IPS-11a (cell line): Measurements from ENCODE around the gene ALDH3B1.

Source experiments
- H3K4me3 ChIP-seq: one replicate; pipeline ENCODE4 v1.5.1; 2013; ENCODE audit warnings: low read depth, low read length, control low read depth

The ALDH3B1 gene

DNA sequence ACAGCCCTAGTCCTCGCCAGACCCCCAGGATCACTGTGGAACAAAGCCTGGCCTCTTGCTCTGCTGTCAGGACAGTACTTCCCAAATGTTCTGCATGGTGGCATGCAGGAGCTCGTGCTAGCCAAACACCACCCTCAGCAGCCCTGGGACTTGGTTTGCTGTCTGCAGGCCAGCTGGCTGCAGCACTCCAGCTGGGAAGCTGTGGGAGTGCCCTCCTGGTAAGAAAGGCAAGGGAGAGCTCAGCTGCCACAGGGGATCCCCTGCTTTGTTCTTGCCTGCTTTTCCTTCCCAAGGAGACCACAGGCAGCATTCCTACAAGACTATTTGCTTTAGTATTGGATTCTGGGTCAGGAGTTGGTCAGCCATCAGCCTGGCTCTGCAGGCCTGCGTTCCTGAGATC lies 56.6 kb downstream of the ALDH3B1 start:
- no peak overlapping the region for H3K4me3 ChIP-seq

DNA sequence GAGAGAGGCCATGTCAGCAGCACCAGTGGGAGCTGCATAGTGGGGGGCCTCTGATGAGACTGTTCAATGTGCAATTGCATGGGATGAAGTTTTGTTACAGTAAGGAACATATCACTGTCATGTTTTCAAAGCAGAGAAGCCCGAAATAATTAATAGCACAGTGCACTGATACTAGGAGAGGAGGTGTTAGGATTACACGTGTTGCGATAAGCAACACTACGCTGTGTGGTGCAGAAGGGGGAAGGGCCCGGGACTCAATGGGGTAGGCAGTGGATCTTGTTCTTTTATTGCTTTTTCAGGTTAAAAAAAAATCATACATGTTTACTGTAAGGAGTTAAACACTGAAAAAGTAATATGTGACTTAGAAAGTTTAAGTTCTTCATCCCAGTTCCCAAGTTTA lies 57.9 kb downstream of the ALDH3B1 start:
- no peak overlapping the region for H3K4me3 ChIP-seq

DNA sequence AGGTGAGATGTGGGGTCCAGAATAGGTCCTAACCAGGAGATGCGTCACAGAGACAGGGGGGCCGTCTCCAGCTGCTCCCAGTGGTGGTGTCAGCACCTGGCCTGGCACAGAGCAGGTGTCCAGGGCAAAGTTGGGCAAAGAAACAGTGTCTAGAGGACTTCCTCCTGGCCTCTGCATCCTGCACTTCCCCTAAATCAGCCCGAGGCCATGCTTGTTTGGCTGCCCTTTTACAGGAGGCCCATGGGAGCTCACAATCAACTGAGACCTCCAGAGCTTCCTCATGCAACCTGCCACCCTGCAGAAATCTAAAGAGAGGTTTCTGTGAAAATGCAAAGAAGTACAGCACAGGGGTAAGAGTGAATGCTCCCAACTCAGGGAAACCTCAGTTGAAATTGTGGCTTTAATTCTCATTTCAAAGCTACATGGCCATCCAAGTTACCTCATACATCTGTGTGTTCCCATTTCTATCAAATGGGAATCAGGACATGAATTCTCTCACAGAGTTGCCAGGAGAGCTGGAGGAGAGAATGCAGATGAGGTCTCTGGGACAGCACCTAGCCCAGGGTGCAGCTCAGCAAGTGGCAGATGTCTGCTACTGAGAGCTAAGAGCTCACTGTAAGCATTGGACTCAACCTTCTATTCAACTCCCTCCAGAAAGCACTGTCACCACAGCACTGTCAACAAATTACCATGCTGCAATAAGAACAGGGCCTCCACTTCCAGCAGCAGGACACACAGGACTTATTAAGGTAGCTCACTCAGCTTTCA lies 61.3 kb downstream of the ALDH3B1 start:
- H3K4me3 ChIP-seq = no peak overlapping the region

DNA sequence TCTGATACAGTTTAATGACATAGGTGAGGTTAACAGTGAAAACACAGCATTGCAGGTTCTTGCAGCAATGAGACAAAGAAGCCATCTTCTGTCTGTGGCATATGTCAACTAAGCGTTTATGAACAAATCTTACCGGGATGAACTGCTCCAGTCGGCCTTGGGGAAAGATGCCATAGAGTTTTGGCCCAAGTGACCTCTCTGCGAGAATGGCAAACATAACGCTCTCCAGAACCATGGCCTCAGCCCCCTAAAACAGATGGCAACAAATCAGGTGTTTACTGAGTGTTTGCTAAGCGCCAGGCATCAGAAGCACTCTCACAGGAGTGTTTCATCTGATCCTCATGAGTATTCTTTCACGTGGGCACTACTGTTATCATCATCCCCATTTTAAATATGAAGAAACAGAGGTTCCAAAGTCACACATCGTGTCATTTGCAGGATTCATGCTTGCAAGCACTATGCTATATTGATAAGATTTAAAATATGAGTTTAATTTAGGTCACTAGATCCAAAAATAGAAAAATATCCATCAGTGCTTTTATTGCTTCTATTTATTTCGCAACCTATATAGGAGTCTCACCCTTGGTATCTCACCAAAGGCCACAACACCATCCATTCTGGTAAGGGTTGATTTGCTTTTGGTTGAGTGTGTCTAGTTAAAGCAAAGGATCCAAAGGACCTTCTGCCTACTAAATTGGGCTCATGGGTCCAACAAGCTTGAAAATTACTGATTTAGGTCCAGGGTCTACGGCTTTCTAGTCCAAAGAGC lies 64.6 kb downstream of the ALDH3B1 start:
- no peak overlapping the region for H3K4me3 ChIP-seq

DNA sequence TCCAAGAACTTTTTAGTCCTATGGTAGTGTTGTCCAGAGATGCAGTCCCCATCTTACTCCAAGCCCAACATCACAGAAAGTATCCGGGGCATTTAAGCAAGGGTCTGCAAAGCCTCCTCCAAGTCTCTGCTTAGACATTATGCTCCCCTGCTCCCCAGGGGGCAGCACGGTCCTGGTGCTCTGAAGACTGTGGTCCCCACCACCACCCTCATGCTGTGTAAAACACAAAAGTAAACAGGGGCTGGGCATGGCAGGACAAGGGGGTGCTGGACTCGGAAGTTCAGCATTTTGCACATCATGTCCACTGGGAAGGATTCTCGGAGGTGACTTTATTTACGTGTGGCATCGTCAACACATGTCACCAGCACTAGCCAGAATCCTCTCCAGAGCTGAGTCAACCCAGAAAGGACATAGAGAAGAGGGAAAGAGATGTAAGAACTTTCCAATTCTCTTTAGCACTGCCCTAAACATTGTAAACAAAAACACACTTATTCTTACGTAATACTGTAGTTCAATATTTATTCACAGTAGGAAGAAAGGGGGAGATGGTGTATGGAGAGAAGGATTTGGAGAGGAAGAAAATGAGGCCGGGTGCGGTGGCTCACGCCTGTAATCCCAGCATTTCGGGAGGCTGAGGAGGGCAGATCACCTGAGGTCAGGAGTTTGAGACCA lies 66.4 kb downstream of the ALDH3B1 start:
- no peak overlapping the region for H3K4me3 ChIP-seq

DNA sequence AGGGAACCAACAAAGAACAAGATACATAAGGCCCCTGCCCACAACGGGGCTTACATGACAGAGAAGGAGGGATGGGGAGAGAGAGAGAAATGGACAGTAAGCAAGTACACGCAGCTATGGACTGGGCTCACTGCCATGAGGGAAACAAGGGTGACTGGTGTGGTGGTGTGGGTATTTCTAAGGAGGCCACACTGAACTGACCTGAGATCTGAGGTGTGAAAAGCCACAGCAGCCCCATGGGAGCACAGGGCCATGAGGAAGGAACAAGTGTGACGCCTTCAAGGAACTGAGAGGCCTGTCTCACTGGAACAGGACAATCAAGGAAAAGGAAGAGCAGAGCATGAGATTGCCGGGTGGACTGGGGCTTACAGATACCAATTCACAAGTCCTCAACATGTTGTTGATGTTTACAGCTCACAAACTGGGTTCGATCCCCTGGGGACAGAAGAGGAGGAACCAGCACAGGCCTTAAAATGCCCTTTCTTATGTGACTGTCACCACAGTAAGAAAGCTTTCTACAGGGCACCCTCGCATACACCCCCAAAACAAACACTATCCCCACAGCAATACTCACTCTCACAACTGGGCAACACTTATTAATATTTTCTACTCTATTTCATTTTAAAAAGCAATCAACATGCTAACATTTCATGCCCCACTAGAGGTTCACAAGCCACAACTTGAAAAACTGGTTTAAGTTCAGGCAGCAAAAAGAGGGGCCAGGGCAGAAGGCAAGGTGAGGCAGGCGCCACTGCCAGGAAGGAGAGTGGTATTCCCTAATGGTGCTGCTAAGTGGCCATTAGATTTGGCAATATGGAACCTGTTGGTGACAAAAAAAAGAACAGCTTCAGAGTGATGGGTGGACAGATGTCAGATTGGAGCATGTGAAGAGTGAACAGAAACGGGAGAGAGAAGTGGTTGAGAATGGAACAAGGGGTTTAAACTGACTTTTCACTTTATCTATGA lies 67.8 kb downstream of the ALDH3B1 start:
- no peak overlapping the region for H3K4me3 ChIP-seq
